Endothelial cell of umbilical vein (primary cell): ENCODE measurements around the gene KRT82. TPM values are rescaled to one million over a fixed set of nuclear protein-coding genes. Genes with fewer than 3 reads are reported as not detected.

Source experiments
- BruUV-seq: library from RNA; stranded (reverse); fragments of 400-500 nt; replicated peaks from 2 replicates; lab custom pipeline; 2021; lab: Mats Ljungman, UMichigan
- CTCF ChIA-PET: fragments of 300-600, 350-600 bp; sonication (Branson Sonifier 250); formaldehyde crosslinking; loops from one replicate; lab custom pipeline; 2021; ENCODE audit warnings: antibody characterized with exemption, inconsistent platforms; lab: Charles Lee
- POLR2A ChIA-PET: fragments of 300-600, 350-600 bp; sonication (Branson Sonifier 250); formaldehyde crosslinking; loops from one replicate; lab custom pipeline; 2021; ENCODE audit warnings: antibody characterized with exemption, inconsistent platforms; lab: Charles Lee
- DNase-seq: peaks from one replicate; pipeline ENCODE4 v3.0.0-alpha.2; 2011; ENCODE audit warnings: low read depth, low spot score
- FAIRE-seq: peaks from 2 replicates; lab custom pipeline; 2011; peaks lifted over from hg19 to GRCh38; lab: Jason Lieb, UNC
- H2AFZ ChIP-seq: 2 replicates; pipeline ENCODE4 v1.6.0; 2012; ENCODE audit warnings: low read depth, low read length, control low read depth, inconsistent platforms
- H3K27ac ChIP-seq: 2 replicates; pipeline ENCODE4 v1.5.1; 2011; ENCODE audit warnings: low read depth, mild to moderate bottlenecking, control low read depth, low read length, moderate library complexity; ENCODE audit not compliant: insufficient read depth
- H3K27me3 ChIP-seq, 2 experiments: 2 replicates each; pipeline versions ENCODE4 v1.6.0 to v1.6.1; 2011; ENCODE audit warnings: low read length in 2 of 2, mixed read lengths in 1 of 2; ENCODE audit not compliant: control insufficient read depth in 2 of 2, insufficient read depth in 2 of 2
- H3K36me3 ChIP-seq, 2 experiments: 2 replicates in 1 of 2; 3 replicates in 1 of 2; pipeline ENCODE4 v1.5.1; 2011; ENCODE audit warnings: low read length in 2 of 2, mild to moderate bottlenecking in 1 of 2, moderate library complexity in 1 of 2; ENCODE audit not compliant: control insufficient read depth in 2 of 2, insufficient read depth in 2 of 2; ENCODE audit errors: extremely low read depth in 1 of 2
- H3K4me1 ChIP-seq: 3 replicates; pipeline ENCODE4 v1.5.1; 2011; ENCODE audit warnings: mild to moderate bottlenecking, low read length; ENCODE audit not compliant: control insufficient read depth, insufficient read depth; ENCODE audit errors: extremely low read depth
- H3K4me2 ChIP-seq: 2 replicates; pipeline ENCODE4 v1.6.1; 2011; ENCODE audit warnings: low read length, control low read depth, mixed read lengths; ENCODE audit not compliant: insufficient read depth
- H3K4me3 ChIP-seq, 3 experiments: fragments of 200-600 bp in 1 of 3; sonication (generic), shearing (Covaris generic) in 1 of 3; replicated peaks in 1 of 3; 2 replicates each; pipeline ENCODE4 v1.5.1; 2011 to 2016; ENCODE audit warnings: control low read depth in 3 of 3, low read length in 3 of 3, mild to moderate bottlenecking in 2 of 3, inconsistent platforms in 1 of 3, low read depth in 1 of 3, moderate library complexity in 1 of 3; ENCODE audit not compliant: insufficient read depth in 1 of 3
- H3K79me2 ChIP-seq: 2 replicates; pipeline ENCODE4 v1.6.0; 2012; ENCODE audit warnings: low read length, inconsistent platforms; ENCODE audit not compliant: control insufficient read depth, insufficient read depth
- H3K9ac ChIP-seq: replicated peaks from 2 replicates; pipeline ENCODE3; 2011; ENCODE audit warnings: low read length, control low read depth; ENCODE audit not compliant: insufficient read depth; ENCODE audit errors: extremely low read depth
- H3K9me1 ChIP-seq: replicated peaks from 3 replicates; pipeline ENCODE4 v1.6.0; 2011; ENCODE audit warnings: mild to moderate bottlenecking, low read length; ENCODE audit not compliant: control insufficient read depth, insufficient read depth; ENCODE audit errors: extremely low read depth
- H3K9me3 ChIP-seq: replicated peaks from 2 replicates; pipeline ENCODE4 v1.5.1; 2012; ENCODE audit warnings: low read length, inconsistent platforms; ENCODE audit not compliant: control insufficient read depth, insufficient read depth
- H4K20me1 ChIP-seq: replicated peaks from 2 replicates; pipeline ENCODE3; 2011; ENCODE audit warnings: mild to moderate bottlenecking, low read length; ENCODE audit not compliant: control insufficient read depth, insufficient read depth; ENCODE audit errors: extremely low read depth
- CTCF ChIP-seq, 2 donors: IDR thresholded peaks; 1 replicate in 1 of 2; 2 replicates in 1 of 2; pipeline ENCODE4 v1.5.1; 2011; ENCODE audit warnings: low read length in 2 of 2, mild to moderate bottlenecking in 2 of 2, moderate library complexity in 2 of 2, control low read depth in 1 of 2, inconsistent platforms in 1 of 2, low read depth in 1 of 2; ENCODE audit not compliant: insufficient read depth in 1 of 2; ENCODE audit errors: extremely low read depth in 1 of 2
- EZH2 ChIP-seq: IDR thresholded peaks from 2 replicates; pipeline ENCODE4 v1.6.1; 2012; ENCODE audit warnings: borderline replicate concordance, low read depth, mild to moderate bottlenecking, moderate library complexity, low read length, inconsistent platforms; ENCODE audit not compliant: severe bottlenecking
- FOS ChIP-seq: IDR thresholded peaks from 2 replicates; pipeline ENCODE4 v1.6.1; 2011; ENCODE audit warnings: mild to moderate bottlenecking, low read length, moderate library complexity, borderline replicate concordance; ENCODE audit not compliant: insufficient read depth
- GATA2 ChIP-seq: IDR thresholded peaks from 2 replicates; pipeline ENCODE4 v1.7.0; 2011; ENCODE audit warnings: low read depth, mild to moderate bottlenecking, moderate library complexity, mixed read lengths, low read length; ENCODE audit not compliant: insufficient read length, insufficient read depth
- JUN ChIP-seq: IDR thresholded peaks from 2 replicates; pipeline ENCODE4 v1.6.1; 2011; ENCODE audit warnings: borderline replicate concordance, low read depth; ENCODE audit not compliant: insufficient read length, insufficient read depth
- MAX ChIP-seq: IDR thresholded peaks from 2 replicates; pipeline ENCODE4 v1.6.1; 2011; ENCODE audit not compliant: insufficient read depth, insufficient read length
- MYC ChIP-seq: IDR thresholded peaks from one replicate; pipeline ENCODE4 v1.6.1; 2011; ENCODE audit warnings: mild to moderate bottlenecking, low read depth, low read length
- POLR2A ChIP-seq: IDR thresholded peaks from 2 replicates; pipeline ENCODE4 v1.6.1; 2012; ENCODE audit warnings: low read depth, mild to moderate bottlenecking, control low read depth, low read length
- POLR2AphosphoS5 ChIP-seq: IDR thresholded peaks from 2 replicates; pipeline ENCODE4 v1.6.1; 2012; ENCODE audit warnings: low read depth, mild to moderate bottlenecking, control low read depth, low read length, moderate library complexity; ENCODE audit not compliant: insufficient read depth
- dilution Hi-C: fragments of 300-500 bp; cut with MboI; formaldehyde crosslinking; loops from one replicate; pipeline ENCODE4 v1.15.0; 2019; ENCODE audit warnings: low sequenced_read_pairs; ENCODE audit not compliant: extremely low pct_ligation_motif_present
- intact Hi-C: fragments of 100-400 bp; cut with micrococcal nuclease; formaldehyde crosslinking; loops from one replicate; pipeline ENCODE4 v1.10.0; 2022
- polyA plus RNA-seq, 4 experiments: library from polyadenylated mRNA; depleted of rRNA in 3 of 4; stranded (reverse) in 3 of 4; unstranded in 1 of 4; fragments of >200 nt; gene quantifications; 2 replicates each; pipeline versions ENCODE4 v1.2.1 to v1.2.3, GENCODE V29; 2011 to 2012; ENCODE audit warnings: missing spikeins in 1 of 4
- total RNA-seq: library from RNA; stranded (reverse); gene quantifications from 2 replicates; pipeline ENCODE4 v1.2.3, GENCODE V29; 2021

KRT82 gene
- total and polyA plus RNA-seq, 2 donors (not counting 3 experiments of a cell fraction or from before 2014, with no cell fraction given), result not detected

- ChIA-PET POLR2A (no interaction called here), CTCF (interaction anchor here (1.1 to 1.3 kb wide), 3 partner anchors 12 to 470 kb away, joined by 4 to 6 read pairs (median 5); no protein-coding TSS in a partner anchor)
- no peak for FAIRE-seq
- H4K20me1 ChIP-seq, result no peaks in the 10 kb centered on the region
- TF ChIP-seq EZH2 (no peak), POLR2AphosphoS5 (no peak), FOS (no peak), JUN (no peak), MYC (no peak)
- BruUV-seq, result no TSS peak
- no peak overlapping the region for H3K4me2 ChIP-seq
- H2AFZ ChIP-seq, result no peak overlapping the region
- dilution Hi-C loops (no loop called here), intact Hi-C loops (no loop called here)
- no peaks in the 10 kb centered on the region for H3K4me1 ChIP-seq
- peaks cover 0 to 5% of the 10 kb centered on the region in 2 experiments for H3K27me3 ChIP-seq
- H3K4me3 ChIP-seq, result no peak overlapping the region
- H3K36me3 ChIP-seq, result no peaks in the 10 kb centered on the region
- no peak overlapping the region for H3K9ac ChIP-seq
- no peaks in the 10 kb centered on the region for H3K9me1 ChIP-seq
- no peak for DNase-seq
- H3K79me2 ChIP-seq, result no peaks in the 10 kb centered on the region
- H3K27ac ChIP-seq, result no peak overlapping the region
- no peaks in the 10 kb centered on the region for H3K9me3 ChIP-seq
Observed at GRCh38 chr12:52400906-52401305, 5.2 kb downstream of the KRT82 start.

GRCh38 chr12:52399756-52400155 is 6.4 kb downstream of the KRT82 start:
- Histone ChIP-seq H2AFZ (no peak overlapping the region), H3K4me3 (no peak overlapping the region), H3K4me2 (no peak overlapping the region), H3K27ac (no peak overlapping the region), H3K4me1 (no peaks in the 10 kb centered on the region), H3K79me2 (no peaks in the 10 kb centered on the region), H3K9ac (no peak overlapping the region), H3K9me3 (no peaks in the 10 kb centered on the region), H3K36me3 (no peaks in the 10 kb centered on the region), H3K27me3 (peaks cover 0 to 2% of the 10 kb centered on the region in 2 experiments), H3K9me1 (no peaks in the 10 kb centered on the region), H4K20me1 (no peaks in the 10 kb centered on the region)
- ChIA-PET CTCF (interaction anchor here (2.3 kb wide), 1 partner anchor 20 kb away, joined by 8 read pairs; no protein-coding TSS in a partner anchor), POLR2A (no interaction called here)
- DNase-seq (no peak), FAIRE-seq (no peak)
- intact Hi-C loops (no loop called here), dilution Hi-C loops (no loop called here)
- BruUV-seq, result no TSS peak
- no peak for TF ChIP-seq MAX
- TF ChIP-seq MYC, result no peak
- TF ChIP-seq POLR2A, result no peak
- no peak for TF ChIP-seq GATA2
- no peak for TF ChIP-seq POLR2AphosphoS5
- no peak for TF ChIP-seq FOS
- TF ChIP-seq JUN, result no peak
- no peak for TF ChIP-seq CTCF (IDR thresholded peaks at IDR 0.05; ENCODE audit: extremely low read depth in 1 of 2, insufficient read depth in 1 of 2, low read depth in 1 of 2, low read length in 2 of 2)
- TF ChIP-seq EZH2, result no peak
